NCI-H2196 (cell line): ENCODE results near the gene APOH.
"Not testable (repeated sequence)": the region's sequence is repeated elsewhere in the genome, so short reads cannot be mapped to it uniquely, and the experiment has no call there.

Experiments used
- DNase-seq: peaks from one replicate; lab custom pipeline; 2025; ENCODE audit not compliant: unreplicated experiment; lab: John Stamatoyannopoulos, UW

Gene APOH, protein sequence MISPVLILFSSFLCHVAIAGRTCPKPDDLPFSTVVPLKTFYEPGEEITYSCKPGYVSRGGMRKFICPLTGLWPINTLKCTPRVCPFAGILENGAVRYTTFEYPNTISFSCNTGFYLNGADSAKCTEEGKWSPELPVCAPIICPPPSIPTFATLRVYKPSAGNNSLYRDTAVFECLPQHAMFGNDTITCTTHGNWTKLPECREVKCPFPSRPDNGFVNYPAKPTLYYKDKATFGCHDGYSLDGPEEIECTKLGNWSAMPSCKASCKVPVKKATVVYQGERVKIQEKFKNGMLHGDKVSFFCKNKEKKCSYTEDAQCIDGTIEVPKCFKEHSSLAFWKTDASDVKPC

DNA sequence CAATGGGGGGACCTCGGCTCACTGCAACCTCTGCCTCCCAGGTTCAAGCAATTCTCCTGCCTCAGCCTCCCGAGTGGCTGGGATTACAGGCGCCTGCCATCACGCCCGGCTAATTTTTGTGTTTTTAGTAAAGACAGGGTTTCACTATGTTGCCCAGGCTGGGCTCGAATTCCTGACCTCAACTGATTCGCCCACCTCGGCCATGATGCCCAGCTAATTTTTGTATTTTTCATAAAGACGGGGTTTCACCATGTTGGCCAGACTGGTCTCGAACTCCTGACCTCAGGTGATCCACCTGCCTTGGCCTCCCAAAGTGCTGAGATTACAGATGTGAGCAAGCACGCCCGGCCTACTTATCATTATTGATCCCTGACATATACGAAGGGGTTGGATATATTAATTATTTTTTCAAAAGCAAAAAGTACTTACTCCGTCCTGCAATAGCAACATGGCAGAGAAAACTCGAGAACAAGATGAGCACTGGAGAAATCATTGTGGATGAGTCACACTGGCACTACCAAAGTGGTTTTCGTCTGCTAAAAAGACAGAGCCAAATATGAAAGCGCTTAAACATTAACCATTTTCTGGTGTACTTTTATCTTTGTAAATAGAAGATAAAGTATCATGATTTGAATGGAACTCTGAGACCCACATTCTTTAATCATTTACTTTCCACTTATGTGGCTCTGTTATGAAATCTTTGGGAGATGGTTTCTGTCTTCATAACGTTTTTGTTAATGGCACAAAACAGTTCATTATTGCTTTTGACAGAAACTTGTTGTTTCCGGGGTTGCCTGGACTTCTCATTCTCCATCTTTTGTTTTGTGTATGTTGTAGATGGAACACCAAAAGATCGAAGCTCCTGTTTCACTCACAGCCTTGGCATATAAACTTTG, at the start of gene APOH:
Gene APOH (minus strand): TSS at position 529 of the 896 bp plus-strand sequence. CDS start 36 bp downstream, at position 493.
- DNase-seq, result no peak

DNA sequence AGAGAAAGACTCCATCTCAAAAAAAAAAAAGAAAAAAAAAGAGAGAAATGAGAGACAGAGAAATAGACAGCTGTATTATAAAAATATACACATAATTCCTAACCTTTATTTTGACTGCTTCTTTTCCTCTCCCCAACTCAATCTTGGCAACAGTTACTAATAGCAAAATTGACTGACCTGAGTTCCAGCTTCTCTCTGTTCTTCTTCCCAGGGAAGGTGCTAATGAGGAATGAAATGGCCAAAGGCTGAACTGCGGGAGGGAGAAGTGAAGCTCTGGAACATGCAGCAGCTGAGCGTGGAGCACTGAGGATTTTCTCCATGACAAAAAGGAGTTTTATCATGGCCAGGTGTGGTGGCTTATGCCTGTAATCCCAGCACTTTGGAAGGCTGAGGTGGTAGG, 48.0 kb upstream of the APOH start:
- DNase-seq, result no peak

DNA sequence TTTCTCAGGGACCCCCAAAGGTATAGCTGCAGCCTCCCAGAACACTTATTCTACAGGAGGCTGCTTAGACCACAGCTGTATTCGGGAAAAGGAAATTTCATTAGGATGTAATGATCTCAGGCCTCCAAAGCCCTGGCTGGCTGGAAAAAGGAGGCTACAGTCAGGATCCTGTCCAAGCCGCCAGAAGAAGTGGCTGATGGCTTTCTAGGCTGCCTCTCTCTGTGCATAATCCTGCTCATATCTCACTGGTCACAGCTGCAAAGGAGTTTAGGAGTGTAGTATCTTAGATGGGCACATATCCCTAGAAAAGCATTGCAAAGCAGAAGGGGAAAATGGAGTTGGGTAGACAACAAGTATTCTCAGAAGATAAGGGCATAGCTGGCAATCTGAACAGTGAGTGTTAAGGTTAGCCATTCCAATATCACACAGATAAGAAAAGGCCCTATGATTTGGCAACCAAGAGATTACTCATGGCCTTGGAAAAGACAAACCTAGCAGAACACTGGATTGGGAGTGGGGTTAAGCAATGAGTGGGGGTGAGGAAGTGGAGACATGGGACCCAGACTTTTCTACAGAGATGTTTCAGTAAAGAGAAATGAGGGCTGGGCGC, 47.2 kb upstream of the APOH start:
- no peak for DNase-seq

DNA sequence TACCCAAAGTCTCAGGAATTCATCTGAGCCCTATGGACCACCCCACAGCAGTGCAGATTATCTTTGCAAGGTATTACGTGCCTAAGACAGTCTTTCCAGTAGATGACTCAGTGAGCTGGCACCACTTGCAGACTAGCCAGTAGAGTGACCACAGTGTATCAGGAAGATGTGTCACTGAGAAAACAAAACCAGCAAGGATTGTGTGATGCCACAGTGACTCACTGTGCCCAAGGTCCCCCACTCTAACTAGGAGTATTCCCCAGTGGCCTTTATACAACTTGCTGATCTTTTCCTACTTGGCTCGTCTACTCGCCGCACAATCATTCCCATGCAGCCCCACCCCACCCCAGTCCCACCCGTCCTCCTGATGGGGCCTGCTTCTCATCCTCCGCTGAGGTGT, 46.4 kb upstream of the APOH start:
- DNase-seq, result peak; percentile 14

DNA sequence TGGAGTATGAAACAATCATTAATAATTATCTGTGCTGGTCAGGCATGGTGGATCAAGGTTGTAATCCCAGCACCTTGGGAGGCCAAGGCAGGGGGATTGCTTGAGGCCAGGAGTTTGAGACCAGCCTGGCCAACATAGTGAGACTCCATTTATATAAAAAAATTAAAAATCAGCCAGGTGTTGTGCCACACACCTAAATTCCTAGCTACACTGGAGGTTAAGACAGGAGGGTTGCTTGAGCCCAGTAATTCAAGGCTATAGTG, 44.3 kb upstream of the APOH start:
- no peak for DNase-seq

DNA sequence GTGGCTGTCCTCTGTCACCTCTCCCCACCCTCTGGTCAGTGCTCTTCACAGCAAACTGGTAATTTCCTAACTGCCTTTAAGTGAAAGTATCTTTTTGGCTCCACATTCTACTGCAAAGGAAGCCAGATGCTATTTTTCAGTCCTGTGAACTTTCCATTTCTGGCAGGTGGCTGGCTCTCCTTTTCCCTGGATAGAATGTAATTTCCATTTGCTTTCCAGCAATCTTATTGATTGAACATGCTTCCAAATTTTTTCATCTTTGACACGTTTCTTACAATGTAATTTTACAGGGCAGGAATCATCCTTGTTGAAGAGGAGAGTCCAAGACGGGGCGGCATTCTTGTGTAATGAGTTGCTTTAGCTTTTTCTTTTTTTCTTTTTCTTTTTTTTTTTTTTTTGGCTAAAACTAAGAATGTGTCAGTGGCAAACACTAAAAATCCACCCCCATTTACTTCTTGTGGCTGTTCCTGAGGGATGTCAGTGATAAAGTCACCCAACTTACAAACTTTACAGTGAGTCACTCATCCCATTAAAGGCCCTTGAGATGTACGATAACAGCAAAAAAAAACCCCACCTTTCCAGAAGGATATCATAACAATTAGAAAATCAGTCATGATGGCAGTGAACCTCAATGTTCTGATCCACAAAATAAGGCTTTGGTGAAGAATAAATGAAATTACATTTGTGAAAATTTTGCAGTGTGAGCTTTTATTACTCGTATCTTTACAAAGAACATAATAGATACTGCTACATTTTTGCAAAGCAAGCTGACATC, 43.8 kb upstream of the APOH start:
- DNase-seq, result no peak

DNA sequence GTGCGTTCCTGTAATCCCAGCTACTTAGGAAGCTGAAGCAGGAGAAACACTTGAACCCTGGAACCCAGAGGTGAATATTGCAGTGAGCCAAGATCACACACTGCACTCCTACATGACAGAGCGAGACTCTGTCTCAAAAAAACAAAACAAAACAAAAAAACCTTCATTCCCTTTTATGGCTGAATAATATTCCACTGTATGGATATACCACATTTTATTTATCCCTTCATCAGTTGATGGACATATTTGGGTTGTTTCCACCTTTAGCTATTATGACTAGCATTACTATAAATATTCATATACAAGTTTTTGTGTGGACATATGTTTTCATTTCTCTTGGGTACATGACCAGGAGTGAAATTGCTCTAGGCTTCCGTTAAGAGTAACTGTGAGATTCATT, 42.3 kb upstream of the APOH start:
- DNase-seq, result no peak

DNA sequence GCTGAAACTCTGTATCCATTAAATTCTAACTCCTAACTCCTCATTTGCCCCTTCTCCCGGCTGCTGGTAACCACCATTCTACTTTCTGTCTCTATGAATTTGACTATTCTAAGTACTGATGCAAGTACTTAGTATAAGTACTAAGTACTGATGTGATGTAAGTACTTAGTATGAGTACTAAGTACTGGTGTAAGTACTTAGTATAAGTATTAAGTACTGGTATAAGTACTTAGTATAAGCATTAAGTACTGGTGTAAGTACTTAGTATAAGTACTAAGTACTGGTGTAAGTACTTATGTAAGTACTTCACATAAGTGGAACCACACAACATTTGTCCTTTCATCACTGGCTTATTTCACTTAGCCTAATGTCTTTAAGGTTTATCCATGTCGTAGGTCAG, 40.9 kb upstream of the APOH start:
- DNase-seq, result no peak

DNA sequence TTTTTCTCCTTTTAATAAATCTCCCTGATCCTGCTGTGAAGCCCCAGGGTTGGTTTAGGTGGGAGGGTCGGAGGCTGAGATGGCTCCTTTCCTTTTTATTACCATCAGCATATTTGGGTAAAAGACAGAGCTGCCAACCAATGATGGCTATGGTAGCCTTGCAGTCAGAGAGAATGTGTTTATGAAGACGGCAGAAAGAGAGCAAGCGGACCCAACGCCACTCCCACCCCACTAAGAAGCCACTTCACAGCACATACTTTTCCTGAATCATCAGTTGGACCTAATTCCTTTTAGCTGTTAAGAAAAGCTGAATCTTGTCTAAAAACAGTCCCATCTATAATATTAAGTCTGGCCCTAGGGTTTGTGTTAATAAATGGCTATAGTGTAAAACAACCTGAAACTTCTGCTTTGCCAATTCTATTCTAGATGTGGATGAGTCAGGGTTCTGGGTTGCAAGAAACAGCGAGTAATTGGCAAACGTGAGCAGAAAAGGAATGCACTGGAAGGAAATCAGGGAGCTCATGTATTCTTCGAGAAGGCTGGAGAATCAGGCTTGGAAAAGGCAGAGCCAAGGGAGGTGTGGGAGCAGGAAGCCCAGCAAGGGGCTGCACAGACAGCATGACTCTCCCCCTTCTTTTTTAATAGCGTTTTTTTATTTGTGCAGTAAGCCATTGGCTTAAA, 39.2 kb upstream of the APOH start:
- DNase-seq, result no peak

DNA sequence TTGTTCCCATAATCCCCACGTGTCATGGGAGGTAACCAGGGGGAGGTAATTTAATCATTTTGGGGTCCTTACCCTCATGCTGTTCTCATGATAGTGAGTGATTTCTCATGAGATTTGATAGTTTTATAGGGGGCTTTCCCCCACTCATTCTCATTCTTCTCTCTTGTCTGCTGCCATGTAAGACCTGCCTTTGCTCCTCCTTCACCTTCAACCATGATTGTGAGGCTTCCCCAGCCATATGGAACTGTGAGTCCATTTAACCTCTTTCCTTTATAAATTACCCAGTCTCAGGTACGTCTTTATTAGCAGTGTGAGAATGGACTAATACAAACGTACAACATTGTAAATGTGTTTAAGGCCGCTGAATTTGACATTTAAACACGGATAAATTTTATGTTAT, 35.5 kb upstream of the APOH start:
- DNase-seq, result no peak

DNA sequence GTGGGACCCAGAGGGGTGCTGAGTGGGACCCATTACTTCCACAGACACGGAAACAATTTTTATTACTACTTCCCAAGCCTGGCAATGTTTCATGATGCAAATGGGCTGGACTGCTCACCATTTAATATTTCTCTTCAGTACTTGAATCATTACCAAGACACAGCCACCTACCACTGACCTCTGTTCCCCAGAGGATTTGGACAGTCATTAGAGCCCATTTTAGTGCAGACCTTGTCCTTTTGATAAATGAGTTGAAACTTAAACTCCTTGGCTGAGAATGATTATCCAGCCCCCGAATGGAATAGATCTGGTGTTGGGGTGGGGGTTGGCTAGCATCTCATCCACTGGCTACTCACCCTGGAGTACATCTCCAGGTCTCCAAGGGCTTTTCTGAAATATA, 33.6 kb upstream of the APOH start:
- no peak for DNase-seq

DNA sequence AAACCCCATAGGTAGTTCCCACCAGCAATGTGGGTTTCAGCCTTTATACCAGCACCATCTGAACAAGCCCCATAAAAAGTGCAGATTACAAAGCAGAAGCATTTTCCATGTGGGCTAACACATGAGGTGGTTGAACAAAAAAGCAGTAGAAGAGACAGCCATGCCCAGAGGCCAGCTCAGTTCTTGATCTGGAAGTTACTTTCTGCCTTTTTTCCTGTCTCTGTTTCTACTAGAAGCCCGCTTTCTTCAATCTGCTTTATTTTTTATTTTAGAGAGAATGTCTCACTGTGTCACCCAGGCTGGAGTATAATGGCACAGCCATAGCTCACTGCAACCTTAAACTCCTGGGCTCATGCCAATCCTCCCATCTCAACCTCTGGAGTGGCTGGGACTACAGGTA, 31.5 kb upstream of the APOH start:
- no peak for DNase-seq

DNA sequence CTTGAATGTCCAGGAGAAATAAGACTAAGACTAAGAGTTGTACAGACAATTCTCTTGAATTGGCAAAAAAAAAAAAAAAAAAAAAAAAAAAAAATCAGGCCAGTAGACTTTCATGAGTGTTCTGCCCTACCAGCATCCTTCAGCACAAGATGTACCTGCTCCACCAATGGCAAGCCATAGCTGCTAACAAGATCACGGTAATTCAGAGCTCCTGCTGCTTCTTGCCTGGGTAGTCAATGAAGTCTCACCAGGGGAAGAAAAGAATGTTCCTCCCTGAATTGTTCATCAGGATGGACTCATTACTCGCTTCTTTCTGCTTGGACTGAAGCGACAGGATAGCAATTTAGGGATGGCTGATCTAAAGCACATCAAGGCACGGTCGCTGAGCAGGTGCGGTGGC, 31.1 kb upstream of the APOH start:
- DNase-seq, result no peak

DNA sequence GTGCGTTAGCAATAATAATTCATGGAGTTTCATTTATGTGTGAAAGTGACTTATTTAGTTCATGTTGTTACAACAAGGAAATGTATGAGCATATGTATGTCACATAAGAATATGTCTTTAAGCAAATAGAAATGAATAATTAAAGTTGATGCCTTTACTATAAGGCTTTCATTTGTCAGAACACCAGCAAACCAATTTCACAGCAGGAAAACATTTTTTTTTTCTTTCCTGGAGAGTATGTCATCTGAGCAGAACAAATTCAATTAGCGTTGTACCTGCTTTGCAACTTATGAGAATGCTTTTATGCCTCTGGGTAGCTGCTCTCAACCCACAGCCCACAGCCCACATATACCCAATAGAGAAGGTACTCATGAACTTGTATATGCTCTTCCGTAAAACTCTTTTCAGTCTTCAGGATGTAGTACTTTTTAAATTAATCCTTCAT, 26.3 kb upstream of the APOH start:
- no peak for DNase-seq

DNA sequence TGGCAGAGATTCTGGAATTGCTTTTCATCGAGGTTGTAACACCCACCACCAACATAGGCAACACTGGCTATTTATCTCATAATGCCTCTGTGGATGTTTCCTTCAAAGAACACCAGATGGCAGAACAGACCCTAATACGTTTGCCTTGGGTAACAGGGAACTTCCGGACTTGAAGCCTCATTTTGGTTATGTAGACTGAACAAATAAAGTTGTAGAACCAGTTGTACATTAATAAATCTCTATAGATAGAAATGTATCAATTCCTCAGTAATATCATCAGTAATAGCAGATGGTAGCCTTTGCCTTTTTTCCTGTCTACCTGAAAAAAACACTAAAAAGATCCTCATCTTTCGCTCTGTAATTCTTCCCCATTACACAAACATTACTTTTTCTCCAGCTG, 25.9 kb upstream of the APOH start:
- peak; percentile 55 for DNase-seq

DNA sequence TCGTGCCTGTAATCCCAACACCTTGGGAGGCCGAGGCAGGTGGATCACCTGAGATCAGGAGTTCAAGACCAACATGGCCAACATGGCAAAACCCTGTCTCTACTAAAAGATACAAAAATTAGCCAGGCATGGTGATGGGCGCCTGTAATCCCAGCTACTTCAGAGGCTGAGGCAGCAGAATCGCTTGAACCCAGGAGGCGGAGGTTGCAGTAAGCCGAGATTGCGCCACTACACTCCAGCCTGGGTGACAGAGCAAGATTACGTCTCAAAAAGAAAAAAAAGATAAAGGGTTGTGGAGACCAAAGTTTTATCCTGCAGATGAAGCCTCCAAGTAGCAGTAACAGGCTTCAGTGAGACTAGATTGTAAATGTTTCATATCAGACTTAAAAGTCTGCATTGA, 24.2 kb upstream of the APOH start:
- DNase-seq, result not testable (repeated sequence)

DNA sequence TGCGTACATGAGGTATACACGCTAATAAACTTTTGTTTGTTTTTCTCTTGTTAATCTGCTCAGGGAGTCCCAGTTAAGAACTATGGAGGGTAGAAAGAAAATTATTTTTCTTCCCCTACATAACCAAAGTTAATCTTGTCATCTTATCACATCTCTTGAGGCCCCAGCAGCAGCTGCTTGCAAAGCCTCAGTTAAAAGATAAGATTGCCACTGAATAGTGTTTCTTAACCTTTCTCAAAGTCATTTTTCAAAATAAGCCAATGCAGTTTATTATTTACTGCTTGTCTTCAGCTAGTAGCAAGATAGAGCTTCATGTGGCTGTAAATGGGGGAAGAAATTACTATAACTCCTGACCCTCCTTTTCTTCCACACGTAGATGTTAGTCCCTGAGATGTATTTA, 21.5 kb upstream of the APOH start:
- no peak for DNase-seq

DNA sequence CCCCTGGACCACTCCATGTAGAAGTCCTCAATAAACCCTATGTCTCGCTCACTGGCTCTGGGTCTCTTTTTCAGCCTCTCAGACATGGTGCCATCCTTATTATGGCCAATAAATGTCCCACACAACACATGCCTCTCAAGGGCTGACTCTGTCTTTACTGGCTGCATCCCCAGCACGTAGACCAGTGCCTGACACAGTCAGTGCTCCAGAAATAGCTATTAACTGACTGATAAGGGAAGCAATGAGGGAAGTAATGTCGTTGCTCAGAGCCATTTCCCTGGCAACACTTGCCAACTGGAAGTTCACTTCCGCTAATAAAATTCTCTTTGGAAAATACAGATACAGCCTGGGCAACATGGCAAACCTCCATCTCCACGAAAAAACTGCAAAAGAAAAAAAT, 19.1 kb upstream of the APOH start:
- no peak for DNase-seq

DNA sequence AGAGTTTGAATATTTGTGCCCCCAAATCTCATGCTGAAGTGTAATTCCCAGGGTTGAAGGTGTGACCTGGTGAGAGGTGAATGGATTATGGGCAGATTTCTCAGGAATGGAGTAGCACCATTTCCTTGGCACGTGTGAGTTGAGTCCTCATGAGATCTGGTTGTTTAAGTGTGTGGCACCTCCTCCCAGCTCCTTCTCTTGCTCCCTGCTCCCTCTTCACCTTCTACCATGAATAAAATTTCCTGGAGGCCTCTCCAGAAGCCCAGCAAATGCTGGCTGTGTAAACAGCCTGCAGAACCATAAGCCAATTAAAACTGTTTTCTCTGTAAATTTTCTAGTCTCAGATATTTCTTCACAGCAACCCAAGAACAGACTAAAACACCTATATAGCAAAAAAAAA, 12.6 kb upstream of the APOH start:
- DNase-seq, result no peak

DNA sequence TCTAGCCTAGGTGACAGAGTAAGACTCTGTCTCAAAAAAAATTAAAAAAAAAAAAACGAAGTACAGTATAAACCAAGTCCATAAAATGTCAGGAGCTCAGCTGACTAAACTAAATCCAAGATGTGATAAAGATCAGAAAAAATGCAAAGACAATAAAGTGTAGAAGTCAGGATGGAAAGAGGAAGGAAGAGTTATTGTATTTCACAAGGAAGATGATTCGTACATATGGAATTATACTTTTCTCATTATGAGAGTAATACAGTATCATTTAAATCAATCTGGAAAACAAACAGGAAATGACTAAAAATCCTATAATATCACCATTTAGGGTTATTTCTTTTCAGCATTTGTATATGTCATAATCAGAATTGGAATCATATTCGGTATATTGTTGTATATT, 11.4 kb upstream of the APOH start:
- DNase-seq, result no peak

DNA sequence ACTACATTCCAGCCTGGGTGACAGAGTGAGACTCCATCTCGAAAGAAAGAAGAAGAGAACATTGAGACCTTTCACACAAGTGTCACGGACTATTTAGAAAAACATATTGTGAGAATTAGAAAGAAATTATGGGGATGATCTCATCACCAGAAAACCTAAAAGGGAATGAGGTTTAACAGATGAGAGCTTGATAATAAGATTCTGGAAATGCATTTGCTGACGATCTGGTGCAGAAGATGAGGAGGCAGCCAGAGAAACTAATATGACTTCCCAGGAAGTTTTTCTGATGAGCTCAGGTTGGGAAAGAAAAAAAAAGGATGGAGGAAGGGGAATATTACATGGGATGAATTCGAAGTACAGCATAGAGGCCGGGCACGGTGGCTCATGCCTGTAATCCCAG, 10.8 kb upstream of the APOH start:
- no peak for DNase-seq
